DND-41 (cell line): ENCODE results near the gene NUCB1.
"Not testable (repeated sequence)": the region's sequence is repeated elsewhere in the genome, so short reads cannot be mapped to it uniquely, and the experiment has no call there.

Experiments used
- EZH2 ChIP-seq: IDR thresholded peaks from 3 replicates; pipeline ENCODE4 v1.6.1; 2012; ENCODE audit warnings: borderline replicate concordance, low read depth, mild to moderate bottlenecking, moderate library complexity, low read length, inconsistent platforms; ENCODE audit not compliant: severe bottlenecking
- TF ChIP-seq, protein P1 (sequence below): IDR thresholded peaks from 2 replicates; pipeline ENCODE4 v1.5.1; 2012; ENCODE audit warnings: borderline replicate concordance, low read length, moderate library complexity, mild to moderate bottlenecking; ENCODE audit not compliant: poor library complexity, severe bottlenecking; ENCODE audit errors: extremely low read depth

DNA sequence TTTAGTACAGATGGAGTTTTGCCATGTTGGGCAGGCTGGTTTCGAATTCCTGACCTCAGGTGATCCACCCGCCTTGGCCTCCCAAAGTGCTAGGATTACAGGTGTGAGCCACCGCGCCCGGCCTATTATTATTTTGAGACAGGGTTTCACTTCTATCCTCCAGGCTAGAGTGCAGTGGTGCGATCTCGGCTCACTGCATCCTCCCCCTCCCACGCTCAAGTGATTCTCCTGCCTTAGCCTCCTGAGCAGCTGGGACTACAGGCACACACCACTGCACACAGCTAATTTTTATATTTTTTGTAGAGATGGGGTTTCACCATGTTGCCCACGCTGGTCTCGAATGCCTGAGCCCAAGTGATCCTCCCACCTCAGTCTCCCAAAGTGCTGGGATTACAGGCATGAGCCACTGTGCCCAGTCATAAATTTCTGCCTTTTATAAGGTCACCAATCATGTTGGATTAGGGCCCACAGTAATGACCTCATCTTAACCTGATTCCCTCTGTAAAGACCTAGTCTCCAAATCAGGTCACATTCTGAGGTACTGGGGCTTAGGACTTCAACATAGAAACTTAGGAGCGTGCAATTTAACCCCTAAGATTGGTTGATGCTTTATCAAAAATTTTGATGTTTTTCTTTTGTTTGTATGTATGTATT, 9.4 kb downstream of the NUCB1 start:
- TF ChIP-seq, protein P1, sequence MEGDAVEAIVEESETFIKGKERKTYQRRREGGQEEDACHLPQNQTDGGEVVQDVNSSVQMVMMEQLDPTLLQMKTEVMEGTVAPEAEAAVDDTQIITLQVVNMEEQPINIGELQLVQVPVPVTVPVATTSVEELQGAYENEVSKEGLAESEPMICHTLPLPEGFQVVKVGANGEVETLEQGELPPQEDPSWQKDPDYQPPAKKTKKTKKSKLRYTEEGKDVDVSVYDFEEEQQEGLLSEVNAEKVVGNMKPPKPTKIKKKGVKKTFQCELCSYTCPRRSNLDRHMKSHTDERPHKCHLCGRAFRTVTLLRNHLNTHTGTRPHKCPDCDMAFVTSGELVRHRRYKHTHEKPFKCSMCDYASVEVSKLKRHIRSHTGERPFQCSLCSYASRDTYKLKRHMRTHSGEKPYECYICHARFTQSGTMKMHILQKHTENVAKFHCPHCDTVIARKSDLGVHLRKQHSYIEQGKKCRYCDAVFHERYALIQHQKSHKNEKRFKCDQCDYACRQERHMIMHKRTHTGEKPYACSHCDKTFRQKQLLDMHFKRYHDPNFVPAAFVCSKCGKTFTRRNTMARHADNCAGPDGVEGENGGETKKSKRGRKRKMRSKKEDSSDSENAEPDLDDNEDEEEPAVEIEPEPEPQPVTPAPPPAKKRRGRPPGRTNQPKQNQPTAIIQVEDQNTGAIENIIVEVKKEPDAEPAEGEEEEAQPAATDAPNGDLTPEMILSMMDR = not testable (repeated sequence)
- not testable (repeated sequence) for TF ChIP-seq EZH2
